B cell (primary cell): ENCODE results near the gene DCTN3.
A peak's percentile ranks its signal among the peaks of the same experiment; 100 is the strongest.

Experiments
- CTCF ChIP-seq: fragments of 200-600 bp; IDR thresholded peaks from one replicate; pipeline ENCODE4 v1.8.0; 2022; ENCODE audit warnings: antibody characterized with exemption, mild to moderate bottlenecking
- EZH2 ChIP-seq: IDR thresholded peaks from 2 replicates; pipeline ENCODE4 v1.6.1; 2012; ENCODE audit warnings: borderline replicate concordance, low read depth, mild to moderate bottlenecking, moderate library complexity, low read length; ENCODE audit not compliant: insufficient read depth, poor library complexity, severe bottlenecking

GRCh38 chr9:34627716-34628655, 7.7 kb upstream of the DCTN3 start:
- TF ChIP-seq CTCF, result no peak
- peak; percentile 84 for TF ChIP-seq EZH2
